DND-41 (cell line): Measurements from ENCODE around the gene ZBED6.

ENCODE experiments used
- ATAC-seq: fragments of 200-7000 bp; cut with Tn5 transposase; 3 replicates; pipeline ENCODE4 v1.9.1; 2021; ENCODE audit warnings: low read depth; ENCODE audit not compliant: insufficient read depth
- DNase-seq: peaks from one replicate; pipeline ENCODE4 v3.0.0-alpha.2; 2020
- H2AFZ ChIP-seq: 2 replicates; pipeline ENCODE4 v1.6.0; 2012; ENCODE audit warnings: low read depth, low read length
- H3K27ac ChIP-seq: 2 replicates; pipeline ENCODE4 v1.5.1; 2012; ENCODE audit warnings: low read length, inconsistent platforms
- H3K27me3 ChIP-seq: fragments of 200-600 bp; sonication (generic); 2 replicates; pipeline ENCODE4 v1.6.0; 2012; ENCODE audit warnings: low read length, mild to moderate bottlenecking, inconsistent platforms; ENCODE audit not compliant: insufficient read depth, poor library complexity
- H3K36me3 ChIP-seq: 2 replicates; pipeline ENCODE4 v1.5.1; 2012; ENCODE audit warnings: low read length, inconsistent platforms; ENCODE audit not compliant: insufficient read depth
- H3K4me1 ChIP-seq: 2 replicates; pipeline ENCODE4 v1.5.1; 2012; ENCODE audit warnings: mild to moderate bottlenecking, low read length; ENCODE audit not compliant: insufficient read depth
- H3K4me2 ChIP-seq: 2 replicates; pipeline ENCODE4 v1.6.0; 2012; ENCODE audit warnings: mild to moderate bottlenecking, moderate library complexity, low read length, inconsistent platforms; ENCODE audit not compliant: insufficient read depth
- H3K4me3 ChIP-seq, 2 experiments: fragments of 200-600 bp in 1 of 2; shearing (Covaris generic) in 1 of 2; 2 replicates each; pipeline ENCODE4 v1.5.1; 2012 to 2016; ENCODE audit warnings: inconsistent platforms in 2 of 2, low read length in 2 of 2, mild to moderate bottlenecking in 2 of 2, low read depth in 1 of 2, moderate library complexity in 1 of 2
- H3K79me2 ChIP-seq: 2 replicates; pipeline ENCODE4 v1.6.0; 2012; ENCODE audit warnings: low read length, inconsistent platforms; ENCODE audit not compliant: insufficient read depth
- H3K9ac ChIP-seq: 2 replicates; pipeline ENCODE4 v1.6.0; 2012; ENCODE audit warnings: low read depth, mild to moderate bottlenecking, inconsistent platforms, low read length, moderate library complexity
- H3K9me3 ChIP-seq: 2 replicates; pipeline ENCODE4 v1.5.1; 2012; ENCODE audit warnings: low read length, moderate library complexity, mild to moderate bottlenecking, inconsistent platforms; ENCODE audit not compliant: insufficient read depth, severe bottlenecking
- H4K20me1 ChIP-seq: 2 replicates; pipeline ENCODE4 v1.6.0; 2012; ENCODE audit warnings: low read length; ENCODE audit not compliant: insufficient read depth
- CTCF ChIP-seq: IDR thresholded peaks from 2 replicates; pipeline ENCODE4 v1.5.1; 2012; ENCODE audit warnings: borderline replicate concordance, low read length, moderate library complexity, mild to moderate bottlenecking; ENCODE audit not compliant: poor library complexity, severe bottlenecking; ENCODE audit errors: extremely low read depth
- EZH2 ChIP-seq: IDR thresholded peaks from 3 replicates; pipeline ENCODE4 v1.6.1; 2012; ENCODE audit warnings: borderline replicate concordance, low read depth, mild to moderate bottlenecking, moderate library complexity, low read length, inconsistent platforms; ENCODE audit not compliant: severe bottlenecking

The ZBED6 gene

GRCh38 chr1:203776636-203777035 lies 18.8 kb upstream of the ZBED6 start:
- ATAC-seq (no peak), DNase-seq (no peak)
- H3K27me3 ChIP-seq: no peaks in the 10 kb centered on the region
- H3K9ac ChIP-seq: no peak overlapping the region
- H3K4me1 ChIP-seq: no peaks in the 10 kb centered on the region
- no peaks in the 10 kb centered on the region for H3K9me3 ChIP-seq
- H2AFZ ChIP-seq: no peak overlapping the region
- H3K4me2 ChIP-seq: no peak overlapping the region
- H3K4me3 ChIP-seq: no peak overlapping the region
- H3K27ac ChIP-seq: no peak overlapping the region
- TF ChIP-seq CTCF (peak; percentile 36), EZH2 (no peak)
- H3K36me3 ChIP-seq: peaks cover 26% of the 10 kb centered on the region
- no peaks in the 10 kb centered on the region for H4K20me1 ChIP-seq
- no peaks in the 10 kb centered on the region for H3K79me2 ChIP-seq

- H3K4me3 ChIP-seq: no peak overlapping the region
- no peak for DNase-seq
- H3K4me2 ChIP-seq: no peak overlapping the region
- no peak for ATAC-seq
- TF ChIP-seq CTCF: no peak
- no peak for TF ChIP-seq EZH2
- H3K9ac ChIP-seq: no peak overlapping the region
- H2AFZ ChIP-seq: no peak overlapping the region
- H3K9me3 ChIP-seq: no peaks in the 10 kb centered on the region
- no peaks in the 10 kb centered on the region for H3K79me2 ChIP-seq
- H3K36me3 ChIP-seq: peaks cover 19% of the 10 kb centered on the region
- no peaks in the 10 kb centered on the region for H3K4me1 ChIP-seq
- H3K27ac ChIP-seq: no peak overlapping the region
- H4K20me1 ChIP-seq: no peaks in the 10 kb centered on the region
- no peaks in the 10 kb centered on the region for H3K27me3 ChIP-seq
Measured at GRCh38 chr1:203777596-203777995, 17.8 kb upstream of the ZBED6 start.

- Histone ChIP-seq H3K79me2 (no peaks in the 10 kb centered on the region), H3K4me2 (no peak overlapping the region), H3K4me1 (no peaks in the 10 kb centered on the region), H3K27me3 (no peaks in the 10 kb centered on the region), H2AFZ (no peak overlapping the region), H3K27ac (no peak overlapping the region), H3K9me3 (no peaks in the 10 kb centered on the region), H3K9ac (no peak overlapping the region), H4K20me1 (no peaks in the 10 kb centered on the region), H3K4me3 (no peak overlapping the region), H3K36me3 (peaks cover 16% of the 10 kb centered on the region)
- DNase-seq (no peak), ATAC-seq (no peak)
- TF ChIP-seq EZH2: no peak
- TF ChIP-seq CTCF: no peak
Measured at GRCh38 chr1:203778146-203778545, 17.3 kb upstream of the ZBED6 start.

GRCh38 chr1:203778789-203779188 lies 16.6 kb upstream of the ZBED6 start:
- Histone ChIP-seq H3K4me1 (no peaks in the 10 kb centered on the region), H3K4me3 (no peak overlapping the region), H3K27ac (no peak overlapping the region), H3K27me3 (no peaks in the 10 kb centered on the region), H2AFZ (no peak overlapping the region), H4K20me1 (no peaks in the 10 kb centered on the region), H3K9me3 (no peaks in the 10 kb centered on the region), H3K4me2 (no peak overlapping the region), H3K36me3 (peaks cover 11% of the 10 kb centered on the region), H3K9ac (no peak overlapping the region), H3K79me2 (no peaks in the 10 kb centered on the region)
- DNase-seq (no peak), ATAC-seq (no peak)
- TF ChIP-seq CTCF: no peak
- no peak for TF ChIP-seq EZH2
